H1 (cell line): Measurements from ENCODE around the gene NUDT19. TPM values are rescaled to one million over a fixed set of nuclear protein-coding genes. Genes with fewer than 3 reads are reported as not detected.
A peak's percentile ranks its signal among the peaks of the same experiment; 100 is the strongest.

ENCODE experiments used
- CTCF ChIA-PET: fragments of 300-600 bp; sonication (Branson Sonifier 250); formaldehyde crosslinking; loops from one replicate; lab custom pipeline; 2021; ENCODE audit not compliant: partially characterized antibody; lab: Charles Lee
- POLR2A ChIA-PET: fragments of 300-600 bp; sonication (Branson Sonifier 250); formaldehyde crosslinking; loops from one replicate; lab custom pipeline; 2021; ENCODE audit warnings: inconsistent platforms; ENCODE audit not compliant: partially characterized antibody; lab: Charles Lee
- DNase-seq, 2 experiments: peaks; one replicate each; pipeline versions ENCODE4 v3.0.0 to v3.0.0-alpha.2; 2010 to 2022; ENCODE audit warnings: low spot score in 2 of 2, low read depth in 1 of 2, mixed read lengths in 1 of 2
- FAIRE-seq: peaks from 2 replicates; lab custom pipeline; 2011; peaks lifted over from hg19 to GRCh38; lab: Jason Lieb, UNC
- H2AFZ ChIP-seq: 2 replicates; pipeline ENCODE4 v1.8.1; 2012; ENCODE audit warnings: low read length, inconsistent platforms
- H2AK5ac ChIP-seq: 2 replicates; pipeline ENCODE4 v1.6.1; 2013; ENCODE audit warnings: low read depth, low read length
- H2BK120ac ChIP-seq: replicated peaks from 2 replicates; pipeline ENCODE3; 2013; ENCODE audit warnings: low read depth, low read length, inconsistent platforms
- H2BK12ac ChIP-seq: 2 replicates; pipeline ENCODE4 v1.6.1; 2013; ENCODE audit warnings: low read depth, low read length
- H2BK15ac ChIP-seq: 2 replicates; pipeline ENCODE4 v1.6.1; 2013; ENCODE audit warnings: low read length
- H2BK20ac ChIP-seq: 2 replicates; pipeline ENCODE4 v1.6.1; 2013; ENCODE audit warnings: low read length
- H2BK5ac ChIP-seq: 2 replicates; pipeline ENCODE4 v1.6.1; 2013; ENCODE audit warnings: low read depth, low read length
- H3K14ac ChIP-seq: 2 replicates; pipeline ENCODE4 v1.6.1; 2013; ENCODE audit warnings: inconsistent platforms; ENCODE audit not compliant: insufficient read length
- H3K18ac ChIP-seq: 2 replicates; pipeline ENCODE4 v1.6.1; 2013; ENCODE audit warnings: low read length; ENCODE audit errors: extremely low read depth
- H3K23ac ChIP-seq: 2 replicates; pipeline ENCODE4 v1.6.1; 2013; ENCODE audit warnings: inconsistent platforms; ENCODE audit not compliant: insufficient read length
- H3K23me2 ChIP-seq: 2 replicates; pipeline ENCODE4 v1.6.1; 2013; ENCODE audit warnings: low read depth, low read length
- H3K27ac ChIP-seq: 2 replicates; pipeline ENCODE4 v1.6.1; 2011; ENCODE audit warnings: low read depth, low read length, inconsistent platforms
- H3K27me3 ChIP-seq, 4 experiments: replicated peaks in 1 of 4; 1 replicate in 1 of 4; 2 replicates in 3 of 4; pipeline versions ENCODE4 v1.6.1 to v1.8.1; 2011 to 2013; ENCODE audit warnings: low read length in 3 of 4, mild to moderate bottlenecking in 3 of 4, inconsistent platforms in 2 of 4, mixed read lengths in 2 of 4, moderate library complexity in 1 of 4; ENCODE audit not compliant: control insufficient read depth in 3 of 4, insufficient read depth in 3 of 4; ENCODE audit errors: extremely low read depth in 1 of 4
- H3K36me3 ChIP-seq, 4 experiments: 2 replicates each; pipeline versions ENCODE4 v1.6.1 to v1.8.1; 2011 to 2013; ENCODE audit warnings: mild to moderate bottlenecking in 4 of 4, low read length in 3 of 4, moderate library complexity in 2 of 4, control low read depth in 1 of 4, inconsistent platforms in 1 of 4; ENCODE audit not compliant: insufficient read depth in 4 of 4, control insufficient read depth in 2 of 4
- H3K4ac ChIP-seq: replicated peaks from 2 replicates; pipeline ENCODE3; 2013; ENCODE audit warnings: low read length, low read depth, mixed read lengths, inconsistent platforms; ENCODE audit not compliant: insufficient read length
- H3K4me1 ChIP-seq, 4 experiments: replicated peaks in 1 of 4; 1 replicate in 1 of 4; 2 replicates in 3 of 4; pipeline versions ENCODE4 v1.6.1 to v1.8.1; 2011 to 2013; ENCODE audit warnings: low read length in 3 of 4, inconsistent platforms in 2 of 4, mixed read lengths in 1 of 4; ENCODE audit not compliant: insufficient read depth in 4 of 4, control insufficient read depth in 3 of 4
- H3K4me2 ChIP-seq, 2 experiments: 2 replicates each; pipeline versions ENCODE4 v1.6.1 to v1.8.1; 2011 to 2013; ENCODE audit warnings: low read depth in 2 of 2, low read length in 2 of 2, control low read depth in 1 of 2, inconsistent platforms in 1 of 2, mild to moderate bottlenecking in 1 of 2; ENCODE audit not compliant: insufficient read depth in 1 of 2
- H3K4me3 ChIP-seq, 4 experiments: fragments of 200-600, 300-600 bp in 1 of 4; sonication (generic), shearing (Covaris generic), sonication (Bioruptor Twin) in 1 of 4; 2 replicates each; pipeline versions ENCODE4 v1.5.1 to v1.8.1; 2011 to 2016; ENCODE audit warnings: low read length in 4 of 4, low read depth in 3 of 4, control low read depth in 2 of 4, inconsistent platforms in 2 of 4, mild to moderate bottlenecking in 2 of 4, mixed read lengths in 1 of 4, moderate library complexity in 1 of 4; ENCODE audit not compliant: insufficient read depth in 2 of 4; ENCODE audit errors: extremely low read depth in 1 of 4
- H3K56ac ChIP-seq: replicated peaks from 2 replicates; pipeline ENCODE3; 2013; ENCODE audit warnings: low read depth, mild to moderate bottlenecking, mixed read lengths, low read length, inconsistent platforms; ENCODE audit not compliant: insufficient read length
- H3K79me1 ChIP-seq: 2 replicates; pipeline ENCODE4 v1.6.1; 2013; ENCODE audit warnings: low read depth, low read length, control low read depth
- H3K79me2 ChIP-seq, 2 experiments: 2 replicates each; pipeline versions ENCODE4 v1.6.1 to v1.8.1; 2012 to 2013; ENCODE audit warnings: low read length in 2 of 2, mild to moderate bottlenecking in 2 of 2, inconsistent platforms in 1 of 2; ENCODE audit not compliant: insufficient read depth in 2 of 2, control insufficient read depth in 1 of 2
- H3K9ac ChIP-seq, 4 experiments: replicated peaks in 1 of 4; 1 replicate in 1 of 4; 2 replicates in 3 of 4; pipeline versions ENCODE4 v1.6.1 to v1.8.1; 2011 to 2013; ENCODE audit warnings: low read depth in 3 of 4, low read length in 3 of 4, control low read depth in 2 of 4, mild to moderate bottlenecking in 2 of 4, moderate library complexity in 2 of 4, inconsistent platforms in 1 of 4; ENCODE audit errors: extremely low read depth in 1 of 4
- H3K9me3 ChIP-seq, 2 experiments: 2 replicates each; pipeline versions ENCODE4 v1.6.1 to v1.8.1; 2012 to 2013; ENCODE audit warnings: mild to moderate bottlenecking in 2 of 2, moderate library complexity in 2 of 2, control low read depth in 1 of 2, inconsistent platforms in 1 of 2, low read depth in 1 of 2, low read length in 1 of 2, mixed read lengths in 1 of 2; ENCODE audit not compliant: insufficient read depth in 2 of 2
- H4K20me1 ChIP-seq, 2 experiments: replicated peaks in 1 of 2; 2 replicates each; pipeline versions ENCODE3 to v1.8.1; 2011 to 2013; ENCODE audit warnings: inconsistent platforms in 2 of 2, low read length in 2 of 2, mild to moderate bottlenecking in 1 of 2; ENCODE audit not compliant: insufficient read depth in 2 of 2, control insufficient read depth in 1 of 2
- H4K5ac ChIP-seq: 2 replicates; pipeline ENCODE4 v1.6.1; 2013; ENCODE audit warnings: low read length, low read depth, mixed read lengths, inconsistent platforms; ENCODE audit not compliant: insufficient read length
- H4K8ac ChIP-seq: 2 replicates; pipeline ENCODE4 v1.8.0; 2013; ENCODE audit warnings: mild to moderate bottlenecking, moderate library complexity, low read length, inconsistent platforms; ENCODE audit not compliant: insufficient read depth; ENCODE audit errors: extremely low read depth
- H4K91ac ChIP-seq: replicated peaks from 2 replicates; pipeline ENCODE3; 2013; ENCODE audit warnings: low read length, mixed read lengths, inconsistent platforms; ENCODE audit not compliant: insufficient read length
- ASH2L ChIP-seq: fragments of 200-600, 300-600 bp; sonication (generic); IDR thresholded peaks from one replicate; pipeline ENCODE4 v1.7.1; 2017; ENCODE audit warnings: low read length
- CHD1 ChIP-seq: IDR thresholded peaks from 2 replicates; pipeline ENCODE4 v1.6.1; 2012; ENCODE audit warnings: low read depth, low read length, improper control_type of control experiment
- EGR1 ChIP-seq: IDR thresholded peaks from 2 replicates; pipeline ENCODE4 v1.6.1; 2011; ENCODE audit warnings: low read depth, low read length, borderline replicate concordance
- PHF8 ChIP-seq: fragments of 200-600 bp; sonication (generic); conservative IDR thresholded peaks from 2 replicates; pipeline ENCODE4 v1.7.1; 2012; ENCODE audit warnings: low read depth, mild to moderate bottlenecking, inconsistent platforms, low read length, moderate library complexity
- RAD21 ChIP-seq, 2 experiments: IDR thresholded peaks in 1 of 2; conservative IDR thresholded peaks in 1 of 2; 2 replicates each; pipeline ENCODE4 v1.6.1; 2011; ENCODE audit warnings: low read depth in 2 of 2, low read length in 2 of 2, improper control_type of control experiment in 1 of 2, inconsistent platforms in 1 of 2, mild to moderate bottlenecking in 1 of 2, moderate library complexity in 1 of 2
- SIN3A ChIP-seq, 2 experiments: IDR thresholded peaks in 1 of 2; conservative IDR thresholded peaks in 1 of 2; 2 replicates each; pipeline ENCODE4 v1.6.1; 2011 to 2012; ENCODE audit warnings: low read length in 2 of 2, improper control_type of control experiment in 1 of 2, low read depth in 1 of 2, mild to moderate bottlenecking in 1 of 2
- SIX5 ChIP-seq: IDR thresholded peaks from 2 replicates; pipeline ENCODE4 v1.6.1; 2011; ENCODE audit warnings: mild to moderate bottlenecking, low read depth, low read length
- TBP ChIP-seq: IDR thresholded peaks from 2 replicates; pipeline ENCODE4 v1.6.1; 2011; ENCODE audit warnings: low read depth, low read length, improper control_type of control experiment
- YY1 ChIP-seq: IDR thresholded peaks from 2 replicates; pipeline ENCODE4 v1.6.1; 2011; ENCODE audit warnings: low read depth, mild to moderate bottlenecking, low read length
- WGBS, 2 experiments: shearing (Covaris generic) in 1 of 2; methylation state at CpG; one replicate each; pipeline versions ENCODE4 v1.1.6 to v1.1.7; 2013 to 2015; ENCODE audit warnings: low lambda C conversion rate in 2 of 2, mixed read lengths in 2 of 2, inconsistent platforms in 1 of 2, low coverage in 1 of 2, missing lambda C conversion rate in 1 of 2; ENCODE audit not compliant: insufficient replicate concordance in 2 of 2, insufficient coverage in 1 of 2, insufficient read length in 1 of 2; ENCODE audit errors: extremely low coverage in 1 of 2, missing lambda C conversion rate in 1 of 2; 5-methylcytosine and 5-hydroxymethylcytosine counted together
- polyA plus RNA-seq, 7 experiments: library from polyadenylated mRNA; depleted of rRNA in 3 of 7; stranded (reverse) in 5 of 7; unstranded in 2 of 7; fragments of >200 nt in 5 of 7; fragments of 200-250 nt in 2 of 7; gene quantifications; 1 replicate in 5 of 7; 2 replicates in 1 of 7; 4 replicates in 1 of 7; pipeline versions ENCODE4 v1.2.1 to v1.2.3, GENCODE V29; 2011 to 2013; ENCODE audit warnings: missing spikeins in 2 of 7, mixed read lengths in 2 of 7
- total RNA-seq: library from RNA; stranded (reverse); fragmentation: NEBNext Ultra II Directional; extraction: Animal tissue kit (Norgen Biotek cat#: 25700); gene quantifications from 2 replicates; pipeline ENCODE4 v1.2.1, GENCODE V29; 2021
- TF ChIP-seq, protein P1 (sequence below): IDR thresholded peaks from 2 replicates; pipeline ENCODE4 v1.6.1; 2012; ENCODE audit warnings: inconsistent platforms
- TF ChIP-seq, protein P2 (sequence below): IDR thresholded peaks from 2 replicates; pipeline ENCODE4 v1.6.1; 2012; ENCODE audit warnings: inconsistent platforms

Gene NUDT19
- total and polyA plus RNA-seq, 2 of the 8 experiments (the other 6 are each of a cell fraction or from before 2014, with no cell fraction given), result 2.0 to 3.3 TPM

DNA sequence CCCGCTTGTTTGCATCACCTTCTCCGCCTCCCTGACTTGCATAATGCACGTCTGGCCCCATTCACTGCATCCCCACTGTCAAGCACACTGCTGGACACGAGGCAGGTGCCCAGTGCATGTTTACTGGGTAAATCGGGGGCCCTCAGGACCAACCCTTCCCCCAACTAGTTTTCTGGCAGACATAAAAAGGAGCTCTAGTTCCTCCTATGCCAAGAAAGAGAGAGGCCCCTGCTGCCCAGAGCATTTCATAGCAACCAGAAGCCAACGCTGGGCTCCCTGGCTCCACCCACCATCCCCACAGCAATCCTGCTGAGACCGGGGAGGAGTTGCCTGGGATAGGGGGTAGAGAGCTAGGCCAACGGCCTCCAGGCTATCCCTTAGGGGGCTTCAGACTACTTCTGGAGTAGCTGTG, 39.9 kb upstream of the NUDT19 start:
- no peaks in the 10 kb centered on the region for H3K27me3 ChIP-seq
- no peak overlapping the region for H2BK120ac ChIP-seq
- no peak overlapping the region for H2BK15ac ChIP-seq
- H3K4me1 ChIP-seq, result peaks cover 0 to 6% (median 3%) of the 10 kb centered on the region in 4 experiments; a peak in 3 of 7 replicates
- no peak overlapping the region for H4K5ac ChIP-seq
- H3K23ac ChIP-seq, result no peak overlapping the region
- H4K8ac ChIP-seq, result no peak overlapping the region
- ChIA-PET CTCF (interaction anchor here (0.5 to 3.8 kb wide), 10 partner anchors 18 to 462 kb away, joined by 3 to 15 read pairs (median 3); no protein-coding TSS in a partner anchor), POLR2A (interaction anchor here (0.6 kb wide), 1 partner anchor 265 kb away, joined by 3 read pairs; no protein-coding TSS in a partner anchor)
- peaks cover 0 to 17% (median 9%) of the 10 kb centered on the region in 4 experiments; a peak in 5 of 8 replicates for H3K36me3 ChIP-seq
- H3K27ac ChIP-seq, result no peak overlapping the region; the same call in 1 of the 2 replicates
- no peak overlapping the region for H3K56ac ChIP-seq
- no peak overlapping the region for H3K4ac ChIP-seq
- H3K18ac ChIP-seq, result peak overlapping the region; percentile 78
- H4K91ac ChIP-seq, result no peak overlapping the region
- H3K9me3 ChIP-seq, result no peaks in the 10 kb centered on the region
- H3K79me2 ChIP-seq, result no peaks in the 10 kb centered on the region; a peak in 1 of 4 replicates
- no peak overlapping the region for H2AK5ac ChIP-seq
- no peak overlapping the region for H2AFZ ChIP-seq
- H3K4me2 ChIP-seq, result peak overlapping the region in 1 of 2 experiments; percentile 20; a peak in 2 of 4 replicates
- H3K4me3 ChIP-seq, result no peak overlapping the region
- WGBS, 2 experiments, result 57% methylated on average over 8 of the region's 8 CpGs; no CpG with 5 or more reads in 1 of the 2 experiments
- FAIRE-seq, result peak; percentile 82
- no peak overlapping the region for H2BK20ac ChIP-seq
- H2BK5ac ChIP-seq, result peak overlapping the region; percentile 82
- no peaks in the 10 kb centered on the region for H3K23me2 ChIP-seq
- no peak overlapping the region; the same call in 1 of the 2 replicates for H2BK12ac ChIP-seq
- H3K14ac ChIP-seq, result no peak overlapping the region
- no peak overlapping the region for H3K9ac ChIP-seq
- peaks cover 0 to 5% of the 10 kb centered on the region in 2 experiments for H4K20me1 ChIP-seq
- no peaks in the 10 kb centered on the region for H3K79me1 ChIP-seq
- DNase-seq, result peak; percentile 31 to 77
- no peak for TF ChIP-seq SIX5
- no peak for TF ChIP-seq PHF8
- peak; percentile 59 for TF ChIP-seq ASH2L
- TF ChIP-seq EGR1, result peak; percentile 33; the same call in 1 of the 2 replicates
- 0 out of 4 replicates have a peak, but pooled peaks of 1 of the 2 experiments have one; percentile 30 for TF ChIP-seq SIN3A (conservative IDR thresholded peaks at IDR 0.05 in 1 of 2, IDR thresholded peaks at IDR 0.05 in 1 of 2; ENCODE audit: low read depth in 1 of 2, low read length in 2 of 2)
- TF ChIP-seq, protein P1, sequence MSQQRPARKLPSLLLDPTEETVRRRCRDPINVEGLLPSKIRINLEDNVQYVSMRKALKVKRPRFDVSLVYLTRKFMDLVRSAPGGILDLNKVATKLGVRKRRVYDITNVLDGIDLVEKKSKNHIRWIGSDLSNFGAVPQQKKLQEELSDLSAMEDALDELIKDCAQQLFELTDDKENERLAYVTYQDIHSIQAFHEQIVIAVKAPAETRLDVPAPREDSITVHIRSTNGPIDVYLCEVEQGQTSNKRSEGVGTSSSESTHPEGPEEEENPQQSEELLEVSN, result peak; percentile 18; the same call in 1 of the 2 replicates
- TF ChIP-seq YY1, result 0 out of 2 replicates have a peak, but pooled peaks have one; percentile 20
- TF ChIP-seq CHD1, result no peak
- peak; percentile 70; the same call in 1 of the 2 replicates for TF ChIP-seq TBP
- TF ChIP-seq, protein P2, sequence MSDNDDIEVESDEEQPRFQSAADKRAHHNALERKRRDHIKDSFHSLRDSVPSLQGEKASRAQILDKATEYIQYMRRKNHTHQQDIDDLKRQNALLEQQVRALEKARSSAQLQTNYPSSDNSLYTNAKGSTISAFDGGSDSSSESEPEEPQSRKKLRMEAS, result peak; percentile 17; the same call in 1 of the 2 replicates
- TF ChIP-seq RAD21 (IDR thresholded peaks at IDR 0.05 in 1 of 2, conservative IDR thresholded peaks at IDR 0.05 in 1 of 2; ENCODE audit: low read depth in 2 of 2, low read length in 2 of 2), result peak; percentile 13 to 35; a peak in 2 of 4 replicates
